Measurements from ENCODE around the gene PIK3R3.

GRCh38 chr1:45995298-45995697 is 137.1 kb downstream of the PIK3R3 start:
- TF ChIP-seq CTCF (IDR thresholded peaks at IDR 0.05): no peak
- no peak for TF ChIP-seq POLR2A (IDR thresholded peaks at IDR 0.05)
- no peak for TF ChIP-seq EP300 (IDR thresholded peaks at IDR 0.05)

Measured in ovary (tissue), 3 donors.